ENCODE measurements around the gene LRRC74A.

Gene LRRC74A

DNA sequence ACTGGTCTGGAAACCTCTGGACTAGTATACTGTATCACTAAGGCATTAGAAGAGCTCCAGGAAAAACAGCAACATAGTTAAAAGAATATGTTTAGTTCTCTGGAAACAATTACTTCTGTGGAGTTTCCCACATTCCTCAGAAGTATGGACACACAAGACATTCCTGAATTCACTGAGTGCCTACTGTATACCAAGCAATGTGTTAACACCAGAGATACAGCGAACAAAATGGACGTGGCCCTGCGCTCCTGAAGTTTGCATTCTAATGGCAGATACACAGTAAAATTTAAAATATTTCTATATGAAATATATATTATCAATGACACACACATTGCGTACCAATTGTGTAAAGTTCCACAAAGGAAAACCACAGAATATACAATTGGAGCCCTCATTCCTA, 14.6 kb upstream of the LRRC74A start:
- H3K9ac ChIP-seq (ENCODE audit: low read length) = no peak overlapping the region
- peaks cover 9% of the 10 kb centered on the region for H3K4me1 ChIP-seq (ENCODE audit: insufficient read depth, low read length)

DNA sequence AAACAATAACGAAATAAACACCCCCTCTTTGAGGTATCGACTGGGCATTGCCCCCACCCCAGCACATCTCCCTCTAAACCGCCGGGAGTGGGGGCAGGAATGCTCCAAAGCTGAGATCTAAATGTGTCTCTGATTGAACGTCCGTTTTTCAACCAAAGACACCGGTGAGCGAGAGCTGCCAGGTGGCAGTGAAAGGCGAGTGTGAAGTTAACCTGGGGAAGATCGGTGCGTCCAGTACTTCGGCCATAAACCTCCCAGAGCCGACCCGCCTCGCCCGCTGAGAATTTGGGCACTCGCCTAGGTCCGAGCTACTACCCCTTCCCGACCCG, 14.2 kb upstream of the LRRC74A start:
- Histone ChIP-seq H3K36me3 (ENCODE audit: insufficient read depth, low read length) (peaks cover 18% of the 10 kb centered on the region), H3K9ac (ENCODE audit: low read length) (peak overlapping the region; percentile 8), H3K27ac (ENCODE audit: low read depth, low read length) (peak overlapping the region; percentile 54), H3K27me3 (ENCODE audit: control insufficient read depth in 1 of 2, insufficient read depth in 2 of 2, low read length in 2 of 2) (no peaks in the 10 kb centered on the region), H3K4me1 (ENCODE audit: insufficient read depth, low read length) (peaks cover 9% of the 10 kb centered on the region), H3K4me3 (ENCODE audit: low read depth in 1 of 2, low read length in 2 of 2) (peak overlapping the region; percentile 55 to 57), H3K9me3 (ENCODE audit: low read length) (no peaks in the 10 kb centered on the region)

More for the DNA sequence above, 14.6 kb upstream of the LRRC74A start:
- H3K27me3 ChIP-seq (ENCODE audit: control insufficient read depth in 1 of 2, insufficient read depth in 2 of 2, low read length in 2 of 2) = no peaks in the 10 kb centered on the region
- H3K36me3 ChIP-seq (ENCODE audit: insufficient read depth, low read length) = peaks cover 23% of the 10 kb centered on the region
- H3K27ac ChIP-seq (ENCODE audit: low read depth, low read length) = no peak overlapping the region
- H3K9me3 ChIP-seq (ENCODE audit: low read length) = no peaks in the 10 kb centered on the region
- H3K4me3 ChIP-seq (ENCODE audit: low read depth in 1 of 2, low read length in 2 of 2) = peak overlapping the region; percentile 55 to 57

DNA sequence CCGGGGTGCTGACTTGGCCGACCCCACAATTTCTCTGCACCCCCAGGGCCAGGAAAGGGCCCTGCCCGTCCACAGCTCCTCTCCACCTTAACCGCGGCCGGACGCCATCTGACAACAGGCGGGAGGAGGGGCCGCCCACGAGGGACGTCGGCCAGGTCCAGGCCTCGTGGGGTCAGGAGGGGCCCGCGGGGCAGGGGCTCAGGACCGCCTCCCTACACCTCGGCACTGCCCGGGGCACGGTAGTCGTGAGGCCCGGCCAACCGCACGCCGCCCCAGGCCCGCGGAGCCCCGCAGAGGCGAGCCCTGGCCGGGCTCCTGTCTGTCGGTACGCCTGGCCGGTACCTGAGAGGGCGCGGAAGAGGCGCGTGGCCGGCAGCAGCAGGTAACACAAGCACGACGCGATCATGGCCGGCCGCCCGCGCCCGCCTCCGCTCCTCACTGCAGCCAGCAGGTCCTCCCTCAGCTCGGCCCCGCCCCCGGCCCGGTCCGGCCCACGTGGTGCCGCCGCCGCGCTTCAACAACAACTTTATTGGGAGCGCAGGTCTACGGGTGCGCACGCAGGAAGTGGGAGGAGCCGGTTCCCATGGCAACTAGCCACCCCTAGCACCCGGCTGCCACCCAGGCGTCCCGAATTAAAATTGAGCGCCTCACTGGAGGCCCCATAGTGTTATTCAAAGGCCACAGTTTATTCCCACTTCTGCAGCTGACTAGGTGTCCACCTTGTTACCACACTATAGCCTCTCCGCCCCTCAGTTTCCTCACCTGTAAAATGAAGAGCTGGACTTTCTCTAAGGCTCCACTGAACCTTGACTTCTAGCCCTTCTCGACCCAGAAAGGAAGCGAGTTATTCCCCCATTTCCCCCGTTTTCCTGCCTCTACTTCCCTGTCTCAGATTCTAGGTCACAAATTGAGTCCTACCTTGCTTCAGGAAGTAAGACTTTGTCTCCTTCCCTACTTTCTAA, 13.5 kb upstream of the LRRC74A start, which contains the start of gene ANGEL1:
Gene ANGEL1 (minus strand): TSS at position 461 of the 962 bp plus-strand sequence. CDS start 55 bp downstream, at position 406.
- H3K9me3 ChIP-seq (ENCODE audit: low read length) = no peaks in the 10 kb centered on the region
- peak within 1 kb of the TSS; percentile 8 for H3K9ac ChIP-seq (ENCODE audit: low read length)
- no peaks in the 10 kb centered on the region for H3K27me3 ChIP-seq (ENCODE audit: control insufficient read depth in 1 of 2, insufficient read depth in 2 of 2, low read length in 2 of 2)
- peaks cover 9% of the 10 kb centered on the region for H3K4me1 ChIP-seq (ENCODE audit: insufficient read depth, low read length)
- H3K4me3 ChIP-seq (ENCODE audit: low read depth in 1 of 2, low read length in 2 of 2) = peak within 1 kb of the TSS; percentile 55 to 57
- H3K36me3 ChIP-seq (ENCODE audit: insufficient read depth, low read length) = peaks cover 12% of the 10 kb centered on the region
- H3K27ac ChIP-seq (ENCODE audit: low read depth, low read length) = peak within 1 kb of the TSS; percentile 54

DNA sequence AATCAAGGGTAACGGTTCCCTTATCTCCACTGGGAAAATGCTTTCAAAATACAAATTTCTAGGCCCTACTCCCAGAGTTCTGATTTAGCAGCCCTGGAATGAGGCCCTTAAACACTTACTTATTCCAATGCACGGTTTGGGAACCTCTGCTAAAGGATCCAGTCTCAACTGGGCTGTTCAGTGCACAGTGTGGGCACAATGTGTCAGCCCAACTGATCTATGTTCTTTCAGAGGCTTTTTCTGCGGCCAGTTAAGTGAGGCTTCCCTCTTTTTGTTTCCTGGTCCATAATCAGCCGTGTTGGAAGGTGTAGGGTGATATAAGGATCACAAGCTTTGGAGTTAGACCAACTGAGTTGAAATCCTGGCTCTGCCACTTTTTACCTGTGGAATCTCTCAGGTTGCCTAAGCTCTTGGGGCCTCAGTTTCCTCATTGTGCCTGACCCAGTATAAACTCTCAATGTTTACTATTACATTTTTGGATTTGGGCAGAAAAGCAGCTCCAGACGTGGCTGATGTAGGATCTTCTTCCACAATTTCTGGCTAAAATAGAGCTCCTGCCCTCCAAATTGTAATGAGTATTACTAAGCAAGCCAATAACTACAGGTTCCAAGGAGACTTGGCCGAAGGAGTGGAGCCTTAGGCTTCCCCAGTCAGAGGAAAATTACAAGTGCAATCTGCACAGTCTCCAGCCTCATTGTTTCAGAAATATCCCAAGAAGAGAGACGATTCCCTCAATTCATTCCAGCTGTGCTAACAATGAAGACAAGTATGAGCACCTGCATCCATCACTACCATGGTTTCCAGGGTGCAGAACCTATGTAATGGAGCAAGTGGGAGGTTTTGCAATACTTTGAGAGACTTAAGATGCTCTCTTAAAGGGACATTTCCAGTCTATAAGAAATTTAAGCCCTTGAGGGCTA, 11.2 kb upstream of the LRRC74A start:
- H3K27ac ChIP-seq (ENCODE audit: low read depth, low read length) = no peak overlapping the region
- no peak overlapping the region for H3K4me3 ChIP-seq (ENCODE audit: low read depth in 1 of 2, low read length in 2 of 2)
- H3K9me3 ChIP-seq (ENCODE audit: low read length) = no peaks in the 10 kb centered on the region
- H3K4me1 ChIP-seq (ENCODE audit: insufficient read depth, low read length) = peaks cover 9% of the 10 kb centered on the region
- no peak overlapping the region for H3K9ac ChIP-seq (ENCODE audit: low read length)
- no peaks in the 10 kb centered on the region for H3K36me3 ChIP-seq (ENCODE audit: insufficient read depth, low read length)
- no peaks in the 10 kb centered on the region for H3K27me3 ChIP-seq (ENCODE audit: control insufficient read depth in 1 of 2, insufficient read depth in 2 of 2, low read length in 2 of 2)

DNA sequence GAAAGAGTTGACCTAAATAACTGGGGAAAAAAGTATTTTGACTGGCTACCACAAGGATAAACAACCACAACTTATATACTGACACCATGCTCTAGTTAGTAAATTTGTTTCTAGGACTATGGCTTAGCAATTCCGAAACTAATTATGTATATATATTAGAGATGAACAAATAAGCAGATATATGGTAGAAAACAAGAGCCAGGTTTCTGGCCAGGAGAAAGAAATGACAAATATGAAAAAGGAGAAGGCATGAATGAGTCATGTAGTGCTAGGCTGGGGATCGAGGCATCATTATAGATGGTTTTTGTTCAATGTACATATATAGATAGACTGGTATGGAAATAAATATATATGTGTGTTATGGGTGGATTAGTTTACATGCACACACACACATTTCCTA, 5.5 kb upstream of the LRRC74A start:
- no peak overlapping the region for H3K27ac ChIP-seq (ENCODE audit: low read depth, low read length)
- no peak overlapping the region for H3K9ac ChIP-seq (ENCODE audit: low read length)
- no peaks in the 10 kb centered on the region for H3K27me3 ChIP-seq (ENCODE audit: control insufficient read depth in 1 of 2, insufficient read depth in 2 of 2, low read length in 2 of 2)
- H3K4me3 ChIP-seq (ENCODE audit: low read depth in 1 of 2, low read length in 2 of 2) = no peak overlapping the region
- H3K4me1 ChIP-seq (ENCODE audit: insufficient read depth, low read length) = no peaks in the 10 kb centered on the region
- no peaks in the 10 kb centered on the region for H3K36me3 ChIP-seq (ENCODE audit: insufficient read depth, low read length)
- no peaks in the 10 kb centered on the region for H3K9me3 ChIP-seq (ENCODE audit: low read length)

DNA sequence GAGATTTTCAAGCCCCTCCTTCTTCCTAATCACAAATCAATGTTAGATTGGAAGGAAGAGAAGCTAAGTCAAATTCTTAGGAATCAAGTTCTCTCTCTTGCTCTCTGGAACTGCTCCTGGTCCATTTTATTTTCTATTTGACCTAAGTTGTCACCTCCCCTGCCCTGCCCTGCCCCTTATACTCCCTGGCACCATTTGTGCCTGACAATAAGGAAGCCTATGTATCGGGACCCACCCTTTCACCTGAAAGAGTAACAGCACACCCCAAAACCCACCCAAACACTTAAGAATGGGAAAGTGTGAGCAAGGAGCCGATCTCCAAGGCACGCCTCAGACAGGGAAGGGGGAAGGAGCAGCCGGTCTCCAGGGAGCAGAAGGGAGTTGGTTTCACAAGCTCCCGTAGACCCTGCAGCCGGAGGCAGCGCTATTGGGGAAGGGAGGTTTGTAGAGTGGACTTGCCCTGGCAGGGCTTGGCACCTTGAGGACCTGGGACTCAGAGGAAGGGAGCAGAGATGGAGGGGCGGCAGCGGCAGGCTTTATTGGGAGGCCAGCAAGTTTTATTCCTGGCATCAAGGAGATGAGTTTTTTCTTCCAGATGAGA, 1.6 kb downstream of the LRRC74A start:
- no peaks in the 10 kb centered on the region for H3K36me3 ChIP-seq (ENCODE audit: insufficient read depth, low read length)
- peak overlapping the region; percentile 36 for H3K9ac ChIP-seq (ENCODE audit: low read length)
- H3K9me3 ChIP-seq (ENCODE audit: low read length) = no peaks in the 10 kb centered on the region
- H3K4me3 ChIP-seq (ENCODE audit: low read depth in 1 of 2, low read length in 2 of 2) = peak overlapping the region in 1 of 2 donors; percentile 48
- H3K27ac ChIP-seq (ENCODE audit: low read depth, low read length) = no peak overlapping the region
- H3K4me1 ChIP-seq (ENCODE audit: insufficient read depth, low read length) = peaks cover 3% of the 10 kb centered on the region
- no peaks in the 10 kb centered on the region for H3K27me3 ChIP-seq (ENCODE audit: control insufficient read depth in 1 of 2, insufficient read depth in 2 of 2, low read length in 2 of 2)

DNA sequence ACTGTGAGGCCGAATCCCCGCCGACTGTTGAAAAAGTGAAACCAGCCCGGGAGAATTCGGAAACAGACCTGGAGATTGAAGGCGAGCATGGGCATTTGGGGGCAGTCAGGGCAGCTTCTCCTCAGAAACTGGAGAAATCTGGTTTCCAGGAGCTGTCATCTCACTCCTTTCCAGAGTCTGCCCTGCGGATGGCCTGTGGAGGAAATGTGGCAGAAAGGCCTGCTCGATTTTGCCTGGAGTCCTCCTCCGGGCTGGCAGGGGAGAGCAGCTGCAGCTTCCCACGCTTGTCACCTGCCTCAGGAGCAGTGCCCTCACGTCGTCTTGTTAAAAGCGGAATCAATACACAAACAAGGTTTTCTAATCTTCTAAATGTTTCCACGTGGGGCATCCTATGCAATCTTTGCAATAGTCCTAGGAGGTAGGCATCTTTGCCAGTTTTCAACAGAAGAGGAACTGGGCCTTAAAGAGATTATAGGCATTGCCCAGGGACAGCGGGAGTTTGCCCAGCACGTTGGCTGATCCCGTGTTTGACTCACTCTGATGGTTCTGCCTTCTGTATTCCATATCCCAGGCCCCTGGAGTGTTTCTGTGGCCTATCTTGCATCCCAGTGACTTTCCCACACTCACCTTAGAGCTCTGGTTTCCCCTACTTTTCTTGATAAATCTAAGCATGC, 2.3 kb downstream of the LRRC74A start:
- H3K4me3 ChIP-seq (ENCODE audit: low read depth in 1 of 2, low read length in 2 of 2) = peak overlapping the region in 1 of 2 donors; percentile 48
- peak overlapping the region; percentile 36 for H3K9ac ChIP-seq (ENCODE audit: low read length)
- H3K36me3 ChIP-seq (ENCODE audit: insufficient read depth, low read length) = no peaks in the 10 kb centered on the region
- no peaks in the 10 kb centered on the region for H3K27me3 ChIP-seq (ENCODE audit: control insufficient read depth in 1 of 2, insufficient read depth in 2 of 2, low read length in 2 of 2)
- H3K27ac ChIP-seq (ENCODE audit: low read depth, low read length) = no peak overlapping the region
- H3K4me1 ChIP-seq (ENCODE audit: insufficient read depth, low read length) = peaks cover 3% of the 10 kb centered on the region
- H3K9me3 ChIP-seq (ENCODE audit: low read length) = no peaks in the 10 kb centered on the region

DNA sequence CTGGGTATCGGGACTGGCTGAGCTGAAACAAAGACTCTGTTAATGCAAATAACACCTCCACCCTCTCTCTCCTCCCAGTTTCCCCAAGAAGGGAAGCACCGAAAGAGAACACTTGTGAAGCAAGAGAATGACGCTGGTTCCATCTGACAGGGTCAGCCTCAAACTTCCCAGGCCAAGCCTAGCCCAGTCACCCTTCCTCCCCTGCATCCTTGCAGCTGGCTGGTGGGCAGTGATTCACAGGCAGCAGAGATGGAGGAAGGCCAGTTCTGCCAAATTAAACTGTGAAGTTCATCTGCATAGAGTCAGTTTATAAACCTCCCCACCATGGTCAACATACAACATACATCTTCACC, 2.8 kb downstream of the LRRC74A start:
- Histone ChIP-seq H3K4me3 (ENCODE audit: low read depth in 1 of 2, low read length in 2 of 2) (no peak overlapping the region), H3K27ac (ENCODE audit: low read depth, low read length) (no peak overlapping the region), H3K27me3 (ENCODE audit: control insufficient read depth in 1 of 2, insufficient read depth in 2 of 2, low read length in 2 of 2) (no peaks in the 10 kb centered on the region), H3K36me3 (ENCODE audit: insufficient read depth, low read length) (no peaks in the 10 kb centered on the region), H3K9ac (ENCODE audit: low read length) (no peak overlapping the region), H3K4me1 (ENCODE audit: insufficient read depth, low read length) (peaks cover 3% of the 10 kb centered on the region), H3K9me3 (ENCODE audit: low read length) (no peaks in the 10 kb centered on the region)

DNA sequence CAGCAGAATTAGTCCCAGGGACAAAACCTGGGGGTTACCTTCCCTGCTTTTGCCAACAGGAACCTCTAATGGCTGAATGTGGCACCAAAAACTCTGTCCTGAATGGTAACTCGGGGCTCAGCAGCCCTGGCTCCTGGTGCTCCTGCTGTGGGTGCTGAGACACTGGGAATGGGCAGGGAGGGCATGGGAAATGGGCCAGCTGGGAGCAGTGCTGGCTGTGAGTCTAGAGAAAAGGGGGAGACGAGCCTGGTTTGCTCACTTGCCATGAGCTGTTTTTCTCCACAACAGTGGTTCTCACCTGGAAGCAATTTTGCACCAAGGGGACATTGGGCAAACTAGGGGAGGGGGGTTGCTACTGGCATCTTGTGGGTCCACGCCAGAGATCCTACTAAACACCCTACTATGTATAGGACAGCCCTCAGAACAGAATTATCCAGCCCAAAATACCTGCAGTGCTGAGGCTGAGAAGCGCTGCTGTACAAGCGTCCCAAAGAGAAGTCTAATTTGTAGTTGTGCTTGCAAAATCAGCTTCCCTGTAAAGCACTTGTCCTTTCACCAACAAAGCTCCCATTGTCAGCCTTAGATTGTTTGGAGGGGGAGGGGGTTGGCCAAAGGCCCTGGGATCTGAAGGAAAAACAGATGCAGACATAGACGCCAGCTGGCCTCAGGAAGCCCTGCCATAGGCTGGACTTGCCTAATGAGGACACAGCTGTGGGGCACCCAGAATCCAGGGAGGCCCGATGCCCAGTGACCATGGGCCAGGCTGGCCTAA, 3.6 kb downstream of the LRRC74A start:
- H3K4me1 ChIP-seq (ENCODE audit: insufficient read depth, low read length) = peaks cover 3% of the 10 kb centered on the region
- H3K27ac ChIP-seq (ENCODE audit: low read depth, low read length) = no peak overlapping the region
- no peak overlapping the region for H3K9ac ChIP-seq (ENCODE audit: low read length)
- H3K4me3 ChIP-seq (ENCODE audit: low read depth in 1 of 2, low read length in 2 of 2) = no peak overlapping the region
- H3K27me3 ChIP-seq (ENCODE audit: control insufficient read depth in 1 of 2, insufficient read depth in 2 of 2, low read length in 2 of 2) = no peaks in the 10 kb centered on the region
- no peaks in the 10 kb centered on the region for H3K9me3 ChIP-seq (ENCODE audit: low read length)
- H3K36me3 ChIP-seq (ENCODE audit: insufficient read depth, low read length) = no peaks in the 10 kb centered on the region

DNA sequence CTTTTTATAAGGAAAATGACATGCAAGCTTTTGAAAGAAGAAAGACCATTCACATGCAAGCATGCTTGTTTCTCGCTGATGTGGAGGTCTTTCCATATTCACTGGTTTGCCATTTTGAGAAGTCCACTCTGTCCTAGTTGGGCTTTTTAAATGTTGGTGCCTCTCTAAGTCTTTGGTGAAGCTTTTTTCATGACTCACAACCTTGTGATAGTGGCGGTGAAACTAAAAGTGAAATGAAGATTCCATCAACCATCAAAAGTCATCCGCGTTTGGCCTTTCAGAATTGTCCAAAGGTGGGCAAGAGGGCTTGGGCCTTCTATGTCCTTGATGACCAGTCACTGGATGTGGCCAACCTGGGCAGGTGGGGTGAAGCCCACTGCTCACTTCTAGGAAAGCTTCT, 4.3 kb downstream of the LRRC74A start:
- Histone ChIP-seq H3K36me3 (ENCODE audit: insufficient read depth, low read length) (no peaks in the 10 kb centered on the region), H3K9me3 (ENCODE audit: low read length) (no peaks in the 10 kb centered on the region), H3K27me3 (ENCODE audit: control insufficient read depth in 1 of 2, insufficient read depth in 2 of 2, low read length in 2 of 2) (no peaks in the 10 kb centered on the region), H3K9ac (ENCODE audit: low read length) (no peak overlapping the region), H3K27ac (ENCODE audit: low read depth, low read length) (no peak overlapping the region), H3K4me1 (ENCODE audit: insufficient read depth, low read length) (peaks cover 3% of the 10 kb centered on the region), H3K4me3 (ENCODE audit: low read depth in 1 of 2, low read length in 2 of 2) (no peak overlapping the region)

Data from muscle layer of colon (tissue), 2 donors.